ENCODE results near the gene ALLC.

GRCh38 chr2:3736112-3736511 lies 78.1 kb downstream of the ALLC start:
- no peak for TF ChIP-seq CTCF (conservative IDR thresholded peaks at IDR 0.05; ENCODE audit: low read depth, low read length)
- no peak for TF ChIP-seq EZH2 (IDR thresholded peaks at IDR 0.05; ENCODE audit: low read length, unreplicated experiment)
- TF ChIP-seq EZH2phosphoT487 (IDR thresholded peaks at IDR 0.05; ENCODE audit: borderline replicate concordance, low read length): no peak

All from PC-3 (cell line).